WTC11 (cell line): Measurements from ENCODE around the gene RAB6A. TPM values are rescaled to one million over a fixed set of nuclear protein-coding genes. Genes with fewer than 3 reads are reported as not detected.

Experiments
- ATAC-seq: fragments of 200-7000 bp; cut with Tn5 transposase; 2 replicates; pipeline ENCODE4 v1.10.0; 2021; ENCODE audit warnings: mild to moderate bottlenecking, moderate library complexity
- CTCF ChIA-PET: fragments of 300-600 bp; sonication (Branson Sonifier 250); formaldehyde crosslinking; loops from one replicate; lab custom pipeline; 2021; ENCODE audit warnings: antibody characterized with exemption; lab: Charles Lee
- POLR2A ChIA-PET: fragments of 350-600 bp; sonication (Branson Sonifier 250); formaldehyde crosslinking; loops from one replicate; lab custom pipeline; 2021; ENCODE audit warnings: antibody characterized with exemption; lab: Charles Lee
- DNase-seq: peaks from one replicate; pipeline ENCODE4 v3.0.0; 2021; ENCODE audit warnings: low spot score
- H3K27ac Mint-ChIP-seq: 2 replicates; pipeline ENCODE4 v1.8.0; 2021; ENCODE audit warnings: mixed read lengths
- H3K27me3 Mint-ChIP-seq: 2 replicates; pipeline ENCODE4 v1.8.0; 2021; ENCODE audit warnings: low read depth, mild to moderate bottlenecking, moderate library complexity, mixed read lengths
- H3K36me3 Mint-ChIP-seq: 2 replicates; pipeline ENCODE4 v1.8.0; 2021; ENCODE audit warnings: mixed read lengths
- H3K4me1 Mint-ChIP-seq: 2 replicates; pipeline ENCODE4 v1.8.0; 2022; ENCODE audit warnings: mixed read lengths
- H3K4me3 Mint-ChIP-seq: 2 replicates; pipeline ENCODE4 v1.8.0; 2021; ENCODE audit warnings: mild to moderate bottlenecking, moderate library complexity, mixed read lengths
- H3K9me3 Mint-ChIP-seq: 2 replicates; pipeline ENCODE4 v1.8.0; 2021; ENCODE audit warnings: mixed read lengths
- AFF4 ChIP-seq: sonication (generic); formaldehyde crosslinking; IDR thresholded peaks from 2 replicates; pipeline ENCODE4 v1.8.1; 2023; ENCODE audit warnings: mild to moderate bottlenecking, missing genetic modification reagents, borderline replicate concordance
- ARID4B ChIP-seq: sonication (generic); formaldehyde crosslinking; IDR thresholded peaks from 2 replicates; pipeline ENCODE4 v1.8.0; 2023; ENCODE audit warnings: missing genetic modification reagents, mild to moderate bottlenecking, borderline replicate concordance
- ATF1 ChIP-seq: sonication (generic); formaldehyde crosslinking; IDR thresholded peaks from 2 replicates; pipeline ENCODE4 v1.8.1; 2023; ENCODE audit warnings: mild to moderate bottlenecking, moderate library complexity, missing genetic modification reagents
- ATF2 ChIP-seq: sonication (generic); formaldehyde crosslinking; IDR thresholded peaks from 2 replicates; pipeline ENCODE4 v1.8.1; 2022; ENCODE audit warnings: low read depth, missing genetic modification reagents, borderline replicate concordance
- FOXK1 ChIP-seq: sonication (generic); formaldehyde crosslinking; IDR thresholded peaks from 2 replicates; pipeline ENCODE4 v1.8.0; 2022; ENCODE audit warnings: mild to moderate bottlenecking, moderate library complexity, missing genetic modification reagents
- GRHL2 ChIP-seq: fragments of 250-450 bp; sonication (Bioruptor Pico); IDR thresholded peaks from 2 replicates; pipeline ENCODE4 v1.8.0; 2022; ENCODE audit warnings: mild to moderate bottlenecking, moderate library complexity; ENCODE audit not compliant: insufficient replicate concordance, severe bottlenecking
- JAZF1 ChIP-seq: fragments of 250-450 bp; sonication (Bioruptor Pico); IDR thresholded peaks from 2 replicates; pipeline ENCODE4 v1.9.0; 2021; ENCODE audit warnings: moderate library complexity, mild to moderate bottlenecking, inconsistent platforms
- JUN ChIP-seq: sonication (generic); formaldehyde crosslinking; IDR thresholded peaks from 2 replicates; pipeline ENCODE4 v1.8.0; 2023; ENCODE audit warnings: mild to moderate bottlenecking, missing genetic modification reagents
- MYBL2 ChIP-seq: sonication (generic); formaldehyde crosslinking; IDR thresholded peaks from 2 replicates; pipeline ENCODE4 v1.8.1; 2023; ENCODE audit warnings: mild to moderate bottlenecking, moderate library complexity, missing genetic modification reagents
- NFE2L1 ChIP-seq: sonication (generic); formaldehyde crosslinking; IDR thresholded peaks from 2 replicates; pipeline ENCODE4 v1.8.1; 2023; ENCODE audit warnings: missing genetic modification reagents
- OVOL2 ChIP-seq: fragments of 250-450 bp; sonication (Bioruptor Pico); IDR thresholded peaks from 2 replicates; pipeline ENCODE4 v1.9.0; 2021; ENCODE audit warnings: mild to moderate bottlenecking, borderline replicate concordance
- PRDM15 ChIP-seq: sonication (generic); formaldehyde crosslinking; IDR thresholded peaks from 2 replicates; pipeline ENCODE4 v1.8.0; 2022; ENCODE audit warnings: missing genetic modification reagents
- PRRX2 ChIP-seq: fragments of 250-450 bp; sonication (Bioruptor Pico); IDR thresholded peaks from 2 replicates; pipeline ENCODE4 v1.8.0; 2021; ENCODE audit warnings: mild to moderate bottlenecking
- SP1 ChIP-seq: sonication (generic); formaldehyde crosslinking; conservative IDR thresholded peaks from 2 replicates; pipeline ENCODE4 v1.8.1; 2022; ENCODE audit warnings: missing genetic modification reagents
- TCF7 ChIP-seq: sonication (generic); formaldehyde crosslinking; IDR thresholded peaks from 2 replicates; pipeline ENCODE4 v1.8.0; 2022; ENCODE audit warnings: mild to moderate bottlenecking, low read depth, missing genetic modification reagents, moderate library complexity
- TP53 ChIP-seq: sonication (generic); formaldehyde crosslinking; IDR thresholded peaks from 2 replicates; pipeline ENCODE4 v1.8.1; 2023; ENCODE audit warnings: mild to moderate bottlenecking, missing genetic modification reagents
- ZMAT4 ChIP-seq: fragments of 250-450 bp; sonication (Bioruptor Pico); IDR thresholded peaks from 2 replicates; pipeline ENCODE4 v1.9.0; 2021; ENCODE audit warnings: mild to moderate bottlenecking
- ZNF263 ChIP-seq: sonication (generic); formaldehyde crosslinking; IDR thresholded peaks from 2 replicates; pipeline ENCODE4 v1.8.1; 2022; ENCODE audit warnings: low read depth, mild to moderate bottlenecking, moderate library complexity, missing genetic modification reagents
- ZNF317 ChIP-seq: sonication (generic); formaldehyde crosslinking; IDR thresholded peaks from 2 replicates; pipeline ENCODE4 v1.8.1; 2023; ENCODE audit warnings: low read depth, mild to moderate bottlenecking, moderate library complexity, missing genetic modification reagents, borderline replicate concordance
- ZNF423 ChIP-seq: fragments of 250-450 bp; sonication (Bioruptor Pico); IDR thresholded peaks from 2 replicates; pipeline ENCODE4 v2.1.2; 2022; ENCODE audit warnings: mild to moderate bottlenecking, moderate library complexity
- ZNF512 ChIP-seq: sonication (generic); formaldehyde crosslinking; IDR thresholded peaks from 2 replicates; pipeline ENCODE4 v1.8.1; 2022; ENCODE audit warnings: missing genetic modification reagents, borderline replicate concordance
- total RNA-seq: library from RNA; stranded (reverse); gene quantifications from 3 replicates; pipeline ENCODE4 v1.2.3, GENCODE V29; 2021

RAB6A gene
- total RNA-seq, 1 experiment from 2014 or later: 107 TPM

- TF ChIP-seq ARID4B (CRISPR knock-in tag) (no peak), ATF2 (no peak), ZMAT4 (CRISPR knock-in tag) (no peak), NFE2L1 (CRISPR knock-in tag) (no peak), SP1 (CRISPR knock-in tag) (no peak), JUN (CRISPR knock-in tag) (no peak), GRHL2 (CRISPR knock-in tag) (no peak)
Measured at GRCh38 chr11:73746701-73747100, 14.2 kb downstream of the RAB6A start (continued).

GRCh38 chr11:73743045-73743444 is 17.8 kb downstream of the RAB6A start:
- DNase-seq: no peak
- H3K27ac Mint-ChIP-seq: 0 out of 2 replicates have a peak overlapping the region, but pooled peaks have one; percentile 36
- CTCF ChIA-PET: no interaction called here
- no peak for ATAC-seq
- POLR2A ChIA-PET: interaction anchor here (0.7 kb wide), 1 partner anchor 113 kb away, joined by 3 read pairs; no protein-coding TSS in a partner anchor
- 0 out of 2 replicates have a peak, but pooled peaks cover 6% of the 10 kb centered on the region for H3K36me3 Mint-ChIP-seq
- no peak overlapping the region for H3K4me3 Mint-ChIP-seq
- peaks cover 8% of the 10 kb centered on the region; the same call in 1 of the 2 replicates for H3K4me1 Mint-ChIP-seq
- H3K27me3 Mint-ChIP-seq: no peaks in the 10 kb centered on the region
- H3K9me3 Mint-ChIP-seq: peaks cover 3% of the 10 kb centered on the region; the same call in 1 of the 2 replicates
- no peak for TF ChIP-seq ZNF423 (CRISPR knock-in tag)
- TF ChIP-seq JUN (CRISPR knock-in tag): no peak
- no peak for TF ChIP-seq PRRX2
- no peak for TF ChIP-seq ZMAT4 (CRISPR knock-in tag)
- no peak for TF ChIP-seq ATF1 (CRISPR knock-in tag)
- no peak for TF ChIP-seq TP53 (CRISPR knock-in tag)
- TF ChIP-seq TCF7 (CRISPR knock-in tag): no peak
- no peak for TF ChIP-seq ZNF317 (CRISPR knock-in tag)
- TF ChIP-seq PRDM15 (CRISPR knock-in tag): no peak
- no peak for TF ChIP-seq ZNF512 (CRISPR knock-in tag)
- no peak for TF ChIP-seq OVOL2
- TF ChIP-seq FOXK1: no peak
- TF ChIP-seq MYBL2 (CRISPR knock-in tag): no peak
- TF ChIP-seq ZNF263: no peak
- no peak for TF ChIP-seq JAZF1 (CRISPR knock-in tag)
- no peak for TF ChIP-seq AFF4 (CRISPR knock-in tag)
